AG04450 (cell line): Measurements from ENCODE around the gene PSMB2. TPM values are rescaled to one million over a fixed set of nuclear protein-coding genes. Genes with fewer than 3 reads are reported as not detected.

ENCODE experiments used
- CTCF ChIA-PET: fragments of 300-600, 350-600 bp; formaldehyde crosslinking; extraction: SDS; loops from one replicate; lab custom pipeline; 2022; ENCODE audit warnings: antibody characterized with exemption, inconsistent platforms; lab: Charles Lee
- POLR2A ChIA-PET: fragments of 350-600 bp; formaldehyde crosslinking; extraction: SDS; loops from one replicate; lab custom pipeline; 2021; ENCODE audit warnings: antibody characterized with exemption, inconsistent platforms; lab: Yijun Ruan, JAX
- DNase-seq: peaks from one replicate; pipeline ENCODE4 v3.0.0-alpha.2; 2011; ENCODE audit warnings: low read depth, low spot score
- H3K27ac ChIP-seq: one replicate; pipeline ENCODE4 v1.5.1; 2012; ENCODE audit warnings: low read depth, low read length, control low read depth
- H3K27me3 ChIP-seq: one replicate; pipeline ENCODE4 v1.6.0; 2012; ENCODE audit warnings: low read length; ENCODE audit not compliant: control insufficient read depth, insufficient read depth
- H3K4me3 ChIP-seq: 2 replicates; pipeline ENCODE4 v1.5.1; 2011; ENCODE audit warnings: mild to moderate bottlenecking, low read depth, low read length, control low read depth
- H3K9me3 ChIP-seq: 2 replicates; pipeline ENCODE4 v1.5.1; 2012; ENCODE audit warnings: low read length; ENCODE audit not compliant: control insufficient read depth, insufficient read depth
- polyA plus RNA-seq: library from polyadenylated mRNA; depleted of rRNA; stranded (reverse); fragments of >200 nt; gene quantifications from 2 replicates; pipeline ENCODE4 v1.2.3, GENCODE V29; 2011
- TF ChIP-seq, protein P1 (sequence below): IDR thresholded peaks from 2 replicates; pipeline ENCODE4 v1.5.1; 2011; ENCODE audit warnings: low read depth, low read length, control low read depth, inconsistent platforms

The PSMB2 gene
- polyA plus RNA-seq, 1 experiment: 99.1 TPM

DNA sequence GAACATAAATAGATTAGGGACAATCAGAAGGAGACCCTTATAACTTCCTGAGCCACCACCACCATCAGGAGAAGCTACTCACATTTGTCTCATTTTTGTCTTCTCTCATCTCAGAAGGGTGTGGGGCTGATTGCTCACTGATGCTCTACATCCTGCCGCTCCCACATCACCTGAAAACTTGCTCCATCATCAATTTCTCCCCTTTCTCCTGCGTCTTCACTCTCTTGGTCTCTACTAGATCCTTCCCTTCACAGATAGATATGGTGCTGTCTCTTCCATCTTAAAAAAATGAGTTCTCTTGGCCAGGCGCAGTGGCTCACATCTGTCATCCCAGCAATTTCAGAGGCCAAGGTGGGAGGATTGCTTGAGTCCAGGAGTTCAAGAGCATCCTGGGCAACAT is 38.9 kb upstream of the PSMB2 start:
- H3K27ac ChIP-seq: no peak overlapping the region
- H3K27me3 ChIP-seq: peaks cover 30% of the 10 kb centered on the region
- H3K9me3 ChIP-seq: no peaks in the 10 kb centered on the region
- DNase-seq: no peak
- POLR2A ChIA-PET: no interaction called here
- H3K4me3 ChIP-seq: no peak overlapping the region
- TF ChIP-seq, protein P1, sequence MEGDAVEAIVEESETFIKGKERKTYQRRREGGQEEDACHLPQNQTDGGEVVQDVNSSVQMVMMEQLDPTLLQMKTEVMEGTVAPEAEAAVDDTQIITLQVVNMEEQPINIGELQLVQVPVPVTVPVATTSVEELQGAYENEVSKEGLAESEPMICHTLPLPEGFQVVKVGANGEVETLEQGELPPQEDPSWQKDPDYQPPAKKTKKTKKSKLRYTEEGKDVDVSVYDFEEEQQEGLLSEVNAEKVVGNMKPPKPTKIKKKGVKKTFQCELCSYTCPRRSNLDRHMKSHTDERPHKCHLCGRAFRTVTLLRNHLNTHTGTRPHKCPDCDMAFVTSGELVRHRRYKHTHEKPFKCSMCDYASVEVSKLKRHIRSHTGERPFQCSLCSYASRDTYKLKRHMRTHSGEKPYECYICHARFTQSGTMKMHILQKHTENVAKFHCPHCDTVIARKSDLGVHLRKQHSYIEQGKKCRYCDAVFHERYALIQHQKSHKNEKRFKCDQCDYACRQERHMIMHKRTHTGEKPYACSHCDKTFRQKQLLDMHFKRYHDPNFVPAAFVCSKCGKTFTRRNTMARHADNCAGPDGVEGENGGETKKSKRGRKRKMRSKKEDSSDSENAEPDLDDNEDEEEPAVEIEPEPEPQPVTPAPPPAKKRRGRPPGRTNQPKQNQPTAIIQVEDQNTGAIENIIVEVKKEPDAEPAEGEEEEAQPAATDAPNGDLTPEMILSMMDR: no peak
- CTCF ChIA-PET: interaction anchor here (2.7 kb wide), 1 partner anchor 35 kb away, joined by 10 read pairs; no protein-coding TSS in a partner anchor

DNA sequence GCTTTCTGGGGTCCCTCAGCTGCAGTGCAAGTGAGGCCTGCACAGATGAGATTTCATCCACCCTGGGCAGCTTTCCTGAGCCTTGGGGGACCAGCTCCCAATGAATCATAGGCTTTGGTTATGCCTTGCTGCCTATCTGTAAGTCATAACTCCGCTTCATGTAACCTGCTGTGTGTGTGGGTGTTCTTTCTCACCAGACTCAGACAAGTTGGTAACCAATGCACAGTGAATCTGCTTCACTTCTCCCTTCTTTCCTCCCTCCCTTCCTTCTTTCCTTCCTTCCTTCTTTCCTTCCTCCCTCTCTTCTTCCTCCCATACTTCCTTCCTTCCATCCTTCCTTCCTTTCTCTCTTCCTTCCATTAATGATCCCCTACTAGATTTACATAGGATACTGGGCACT is 34.4 kb upstream of the PSMB2 start:
- CTCF ChIA-PET: no interaction called here

DNA sequence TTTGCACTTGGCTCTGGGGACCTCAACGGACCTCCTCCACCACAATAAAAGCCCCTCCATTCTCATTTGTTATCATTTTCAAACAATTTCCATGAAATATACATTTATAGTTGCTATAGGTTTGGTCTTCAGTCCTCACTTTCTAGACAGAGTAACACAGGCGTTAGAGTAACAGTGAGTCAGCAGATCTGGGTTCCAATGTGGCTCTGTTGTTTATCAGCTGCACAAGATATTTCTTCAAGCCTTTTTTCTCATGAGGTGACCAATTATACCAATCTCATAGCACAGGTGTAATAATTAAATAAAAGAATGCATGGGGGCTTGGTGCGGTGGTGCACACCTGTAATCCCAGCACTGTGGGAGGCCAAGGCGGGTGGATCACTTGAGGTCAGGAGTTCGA is 32.8 kb upstream of the PSMB2 start:
- DNase-seq: no peak
- CTCF ChIA-PET: no interaction called here

More for the DNA sequence above, 34.4 kb upstream of the PSMB2 start:
- H3K27ac ChIP-seq: no peak overlapping the region
- DNase-seq: no peak
- H3K27me3 ChIP-seq: peaks cover 24% of the 10 kb centered on the region
- no peak overlapping the region for H3K4me3 ChIP-seq
- TF ChIP-seq, protein P1: no peak
- no peaks in the 10 kb centered on the region for H3K9me3 ChIP-seq
- POLR2A ChIA-PET: no interaction called here

DNA sequence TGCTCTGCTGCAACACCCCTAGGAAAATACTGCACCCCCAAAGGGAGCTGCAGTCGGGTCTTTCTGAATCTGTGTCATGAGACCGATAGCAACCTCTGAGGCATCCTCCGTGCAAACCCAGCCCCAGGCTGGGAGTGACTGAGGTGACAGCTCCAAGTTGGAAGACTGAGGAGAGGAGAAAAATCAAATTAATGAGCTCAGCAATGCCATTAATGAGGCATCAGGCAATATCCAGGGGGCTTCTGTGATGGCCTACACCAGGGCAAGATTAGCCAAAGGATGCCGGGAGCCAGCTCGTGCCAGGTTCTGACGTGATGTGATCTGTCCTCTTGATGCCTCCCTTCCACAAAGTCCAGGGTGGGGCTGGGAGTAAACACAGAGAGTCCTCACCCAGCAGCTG is 30.8 kb upstream of the PSMB2 start:
- Histone ChIP-seq H3K27me3 (peaks cover 19% of the 10 kb centered on the region), H3K4me3 (no peak overlapping the region), H3K9me3 (no peaks in the 10 kb centered on the region), H3K27ac (no peak overlapping the region)
- ChIA-PET POLR2A (no interaction called here), CTCF (no interaction called here)
- DNase-seq: no peak
- TF ChIP-seq, protein P1: no peak

More for the DNA sequence above, 32.8 kb upstream of the PSMB2 start:
- POLR2A ChIA-PET: no interaction called here
- H3K27me3 ChIP-seq: peaks cover 21% of the 10 kb centered on the region
- no peak overlapping the region for H3K4me3 ChIP-seq
- TF ChIP-seq, protein P1: no peak
- H3K27ac ChIP-seq: no peak overlapping the region
- H3K9me3 ChIP-seq: no peaks in the 10 kb centered on the region

DNA sequence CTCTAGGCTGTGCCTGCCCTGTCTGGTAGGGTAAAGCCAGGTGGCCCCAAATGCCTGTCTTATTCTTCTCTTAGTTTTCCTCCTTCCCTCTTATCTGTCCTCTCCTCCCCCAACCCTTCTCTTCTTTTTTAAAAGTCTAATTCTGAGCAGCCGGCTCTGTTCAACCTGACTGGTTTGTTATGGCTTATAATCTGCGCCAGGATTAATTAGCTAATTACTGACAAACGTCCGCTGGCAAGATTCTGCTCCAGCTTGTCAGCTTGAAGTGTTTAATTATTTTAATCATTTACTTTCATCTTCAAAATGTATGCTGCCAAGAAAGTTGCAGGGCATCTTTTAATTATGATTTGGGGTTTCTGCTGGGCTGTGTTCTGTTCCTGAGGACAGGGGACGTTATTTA is 27.2 kb upstream of the PSMB2 start:
- TF ChIP-seq, protein P1: no peak
- DNase-seq: no peak
- Histone ChIP-seq H3K4me3 (no peak overlapping the region), H3K9me3 (no peaks in the 10 kb centered on the region), H3K27me3 (peaks cover 23% of the 10 kb centered on the region), H3K27ac (no peak overlapping the region)
- CTCF ChIA-PET: interaction anchor here (1.2 kb wide), 1 partner anchor 59 kb away, joined by 3 read pairs; no protein-coding TSS in a partner anchor
- POLR2A ChIA-PET: no interaction called here
